ENCODE results near the gene GHRH.

Gene GHRH

DNA sequence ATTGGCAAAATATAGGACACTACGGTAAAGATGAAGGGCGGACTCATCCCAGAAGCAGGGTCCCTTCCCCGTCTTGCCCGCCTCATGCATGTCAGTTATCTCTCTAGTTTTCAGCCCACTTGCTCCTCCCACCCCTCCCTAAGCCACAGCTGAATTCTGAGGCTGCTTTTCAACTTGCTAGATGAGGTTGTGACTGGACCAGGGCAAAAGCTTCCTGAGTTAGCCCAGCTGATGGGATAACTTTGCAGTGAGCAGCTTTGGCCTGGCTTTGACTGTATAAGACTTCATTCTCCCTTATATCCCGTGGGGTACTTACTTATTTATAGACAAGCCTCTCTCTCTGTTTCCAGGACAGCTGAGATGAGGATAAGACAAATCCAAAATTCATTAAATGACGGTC is 23.2 kb downstream of the GHRH start:
- no peak for DNase-seq (ENCODE audit: low read depth in 2 of 2)

DNA sequence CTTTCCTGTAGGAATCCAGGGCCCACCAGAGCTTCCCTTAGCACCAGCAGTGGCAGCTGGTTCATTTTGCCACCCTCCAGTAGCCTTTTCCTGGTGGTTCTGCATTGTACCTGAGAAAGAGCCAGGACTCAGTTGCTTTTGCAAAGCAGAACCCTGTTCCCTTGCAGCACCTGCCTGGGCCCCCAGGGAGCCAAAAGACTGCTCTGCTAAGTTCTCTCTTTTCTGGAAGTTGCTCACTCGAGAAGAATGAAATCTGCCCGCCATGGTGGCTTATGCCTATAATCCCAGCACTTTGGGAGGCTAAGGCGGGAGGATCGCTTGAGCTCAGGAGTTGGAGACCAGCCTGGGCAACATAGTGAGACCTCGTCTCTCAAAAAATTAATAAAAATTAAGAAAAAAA is 24.0 kb downstream of the GHRH start:
- DNase-seq (ENCODE audit: low read depth in 2 of 2): no peak

DNA sequence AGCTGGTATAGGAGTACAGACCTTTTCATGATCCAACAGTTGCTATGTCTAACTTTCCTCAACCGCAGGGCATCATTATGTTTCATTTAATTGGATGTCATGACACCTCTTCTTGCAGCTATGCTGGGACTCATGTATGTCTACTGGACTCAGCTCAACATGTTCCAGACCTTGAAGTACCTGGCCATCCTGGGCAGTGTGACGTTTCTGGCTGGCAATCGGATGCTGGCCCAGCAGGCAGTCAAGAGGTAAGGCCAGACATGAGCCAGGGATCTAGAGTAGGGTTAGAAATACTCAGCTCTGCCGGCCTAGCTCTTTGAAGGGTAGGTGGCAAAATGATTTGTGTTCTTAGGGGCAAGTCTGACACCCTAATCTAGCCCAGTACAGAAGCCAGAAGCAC is 25.2 kb downstream of the GHRH start:
- no peak for DNase-seq (ENCODE audit: low read depth in 2 of 2)

DNA sequence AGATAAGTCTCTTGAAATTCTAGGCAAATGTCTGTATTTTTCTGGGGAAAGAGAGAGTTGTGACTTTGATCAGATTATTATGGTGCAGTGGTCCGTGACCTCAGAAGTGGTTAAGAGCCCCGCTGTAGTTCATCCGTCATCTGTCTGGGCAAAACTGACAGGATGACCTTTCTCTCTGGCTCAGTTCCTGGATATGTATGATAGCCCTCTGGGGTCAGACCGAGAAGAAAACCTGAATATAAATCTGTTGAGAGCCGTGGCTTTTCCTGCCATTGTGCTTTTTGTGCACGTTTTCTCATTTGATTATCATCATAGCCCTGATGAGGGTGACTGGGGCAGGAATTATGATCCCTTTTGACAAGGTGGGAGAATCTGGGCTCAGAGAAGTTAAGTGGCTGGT is 26.5 kb downstream of the GHRH start:
- DNase-seq (ENCODE audit: low read depth in 2 of 2): no peak

DNA sequence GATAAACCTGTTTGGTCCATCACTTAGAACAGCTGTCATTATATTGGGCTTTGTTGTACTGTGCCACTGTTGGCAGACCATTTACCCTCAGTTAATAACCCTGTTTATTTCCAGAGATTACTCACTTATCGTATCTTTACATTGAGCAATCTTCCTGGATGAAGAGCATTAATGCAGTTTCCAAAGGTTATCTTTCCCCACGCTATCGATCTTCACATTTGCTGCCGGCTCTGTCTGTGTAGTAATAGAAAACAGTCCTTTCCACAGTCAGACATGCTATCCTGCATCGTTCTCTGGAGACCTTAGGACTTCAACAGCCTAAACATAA is 27.4 kb downstream of the GHRH start:
- no peak for DNase-seq (ENCODE audit: low read depth in 2 of 2)

DNA sequence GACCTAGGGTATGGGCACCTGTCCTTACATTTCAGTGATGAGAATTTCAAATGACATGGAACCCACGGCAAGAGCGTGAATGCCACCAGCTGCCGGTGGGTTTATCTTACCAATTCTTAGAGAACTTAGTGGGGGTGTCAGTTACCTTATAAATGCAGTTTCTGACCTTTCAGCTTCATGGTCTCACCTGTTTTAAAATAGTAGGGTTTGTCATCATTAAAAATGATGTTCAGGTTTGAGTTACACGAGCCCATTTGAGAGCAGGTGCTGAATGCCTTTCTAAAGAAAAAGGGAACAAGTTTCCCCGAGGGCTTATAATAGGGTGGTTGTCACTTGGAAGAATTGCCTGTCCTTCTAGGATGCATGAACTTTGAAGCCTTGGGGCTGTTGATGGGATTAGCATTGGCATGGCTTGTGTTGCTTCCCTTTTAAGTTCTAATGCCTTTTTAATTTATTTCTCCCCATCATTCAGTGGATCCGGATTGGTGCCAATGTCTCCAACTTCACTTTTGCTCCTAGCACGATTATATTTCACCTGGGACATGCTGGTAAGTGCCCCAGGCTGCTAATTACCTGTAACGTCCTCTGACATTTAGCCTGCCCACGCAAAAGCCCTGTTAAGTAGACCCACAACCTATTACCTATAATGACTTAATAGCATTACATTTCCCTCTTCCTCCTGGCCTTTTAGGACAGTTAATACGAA is 27.9 kb downstream of the GHRH start:
- DNase-seq (ENCODE audit: low read depth in 2 of 2): no peak

DNA sequence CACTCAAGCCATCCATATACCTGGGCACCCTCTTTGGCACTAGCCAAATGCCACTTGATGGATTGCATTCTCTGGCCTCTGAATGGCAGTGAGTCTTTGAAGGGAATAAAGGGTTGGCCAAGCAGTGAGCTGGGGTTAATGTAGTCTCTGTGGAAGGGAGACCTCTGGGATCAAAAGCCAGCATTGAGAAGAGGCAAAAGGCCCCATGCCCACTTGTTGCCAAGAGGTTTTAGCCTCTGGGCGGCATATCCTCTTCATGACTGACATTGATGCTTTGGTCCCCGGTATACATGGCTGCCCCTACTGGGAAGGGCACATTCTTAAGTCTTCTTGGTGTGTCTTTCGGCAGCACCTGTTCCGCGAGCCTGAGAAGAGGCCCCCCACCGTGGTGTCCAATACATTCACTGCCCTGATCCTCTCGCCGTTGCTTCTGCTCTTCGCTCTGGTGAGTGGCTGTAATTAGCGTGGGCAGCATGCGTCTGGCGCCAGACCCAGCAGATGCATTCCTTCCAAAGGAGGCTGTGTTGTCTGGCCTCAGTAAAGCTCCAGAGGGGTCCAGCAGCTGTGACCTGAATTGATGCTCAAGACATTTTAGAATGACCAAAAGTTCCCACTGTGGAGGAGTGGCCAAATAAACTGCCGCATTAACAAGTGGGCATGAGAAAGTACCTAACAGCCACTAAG is 29.5 kb downstream of the GHRH start:
- no peak for DNase-seq (ENCODE audit: low read depth in 2 of 2)

DNA sequence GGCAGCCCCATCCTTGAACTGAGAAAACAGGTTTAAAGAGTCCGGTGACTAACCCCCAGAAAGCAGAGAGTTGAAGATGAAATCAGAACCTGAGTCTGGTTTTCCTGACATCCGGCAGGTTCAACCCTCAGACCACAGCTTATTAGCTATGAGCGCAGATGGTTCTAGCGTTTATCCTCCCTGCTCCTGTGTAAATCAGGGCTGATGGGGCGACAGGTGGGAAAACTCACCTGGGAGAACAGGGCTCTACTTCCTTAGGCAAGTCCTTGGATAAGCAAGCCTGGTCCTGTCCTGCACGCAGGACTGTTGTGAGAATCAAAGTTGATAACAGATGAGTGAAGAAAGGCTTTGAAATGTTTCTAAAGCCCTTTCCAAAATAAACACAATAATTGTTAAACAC is 31.4 kb downstream of the GHRH start:
- no peak for DNase-seq (ENCODE audit: low read depth in 2 of 2)

DNA sequence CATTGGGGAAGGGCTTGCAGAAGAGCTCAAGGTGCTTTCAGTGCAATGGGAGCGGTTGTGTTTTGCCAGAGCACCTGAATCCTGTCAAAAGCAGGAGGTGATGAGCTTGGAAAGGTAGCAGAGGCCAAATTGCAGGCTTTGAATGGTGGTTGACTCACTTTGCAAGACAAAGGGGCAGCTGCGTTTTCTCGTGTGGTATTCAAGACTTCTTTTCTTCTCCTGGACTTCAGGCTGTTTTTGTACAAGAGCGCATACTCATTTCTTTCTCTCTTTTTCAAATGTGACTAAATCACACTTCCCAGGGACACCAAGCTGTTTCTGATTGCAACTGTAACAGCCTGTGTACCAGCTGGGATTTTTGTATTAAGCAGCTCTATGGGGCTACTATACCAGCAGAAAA is 32.3 kb downstream of the GHRH start:
- DNase-seq (ENCODE audit: low read depth in 2 of 2): no peak

DNA sequence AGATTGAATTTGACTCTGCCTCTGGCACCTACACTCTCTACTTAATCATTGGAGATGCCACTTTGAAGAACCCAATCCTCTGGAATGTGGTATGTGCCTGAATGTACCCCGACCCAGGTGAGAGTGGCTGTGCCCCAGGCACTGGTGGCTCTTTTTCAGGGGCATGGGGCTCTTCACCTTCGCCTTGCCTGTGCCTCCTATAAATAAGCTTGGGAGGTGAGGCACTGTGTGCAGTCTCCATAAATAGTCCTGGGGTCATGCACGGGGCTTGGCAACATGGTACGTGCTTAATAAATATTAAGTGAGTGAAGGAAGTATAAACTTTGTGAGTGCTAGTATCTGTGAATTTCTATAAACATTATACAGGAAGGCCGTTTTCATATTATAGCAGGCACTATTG is 33.0 kb downstream of the GHRH start:
- DNase-seq (ENCODE audit: low read depth in 2 of 2): no peak

DNA sequence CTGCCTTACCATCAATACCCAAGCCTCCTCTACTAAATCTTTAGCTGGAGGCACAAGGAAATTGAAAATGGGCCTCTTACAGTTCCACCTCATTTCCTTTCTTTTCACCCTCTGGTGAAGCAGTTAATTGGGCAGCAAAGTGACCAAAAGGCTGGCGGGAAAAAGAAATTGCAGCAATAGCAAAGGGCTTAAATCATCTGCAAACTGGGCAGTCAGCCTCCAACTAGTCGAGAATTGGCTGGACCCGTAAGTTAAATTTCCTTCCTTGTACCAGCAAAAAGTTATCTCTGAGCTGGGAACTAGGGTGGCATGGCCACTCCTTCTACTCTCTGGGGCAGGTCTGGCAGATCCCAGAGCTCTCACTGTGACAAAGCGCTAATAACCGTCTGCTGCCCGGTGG is 33.5 kb downstream of the GHRH start:
- no peak for DNase-seq (ENCODE audit: low read depth in 2 of 2)

DNA sequence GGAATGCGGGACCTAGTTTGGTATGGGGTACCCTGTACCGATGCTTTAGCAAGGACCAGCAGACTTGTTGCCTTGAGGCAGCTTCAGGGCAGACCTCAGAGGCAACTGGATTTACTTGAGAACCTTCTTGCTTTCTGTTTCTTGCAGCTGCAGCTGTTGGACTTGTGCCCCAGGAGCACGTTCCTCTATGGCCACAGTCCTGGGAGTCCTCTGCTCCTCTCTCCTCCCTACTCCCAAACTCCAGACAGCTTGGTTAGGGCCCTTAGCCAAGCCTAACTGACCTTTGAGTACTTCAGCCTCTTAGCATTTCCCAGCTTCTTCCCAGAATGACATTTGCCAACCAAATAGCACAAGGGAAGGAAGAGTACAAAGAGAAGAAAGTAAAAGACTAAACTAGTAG is 34.7 kb downstream of the GHRH start:
- DNase-seq (ENCODE audit: low read depth in 2 of 2): no peak

DNA sequence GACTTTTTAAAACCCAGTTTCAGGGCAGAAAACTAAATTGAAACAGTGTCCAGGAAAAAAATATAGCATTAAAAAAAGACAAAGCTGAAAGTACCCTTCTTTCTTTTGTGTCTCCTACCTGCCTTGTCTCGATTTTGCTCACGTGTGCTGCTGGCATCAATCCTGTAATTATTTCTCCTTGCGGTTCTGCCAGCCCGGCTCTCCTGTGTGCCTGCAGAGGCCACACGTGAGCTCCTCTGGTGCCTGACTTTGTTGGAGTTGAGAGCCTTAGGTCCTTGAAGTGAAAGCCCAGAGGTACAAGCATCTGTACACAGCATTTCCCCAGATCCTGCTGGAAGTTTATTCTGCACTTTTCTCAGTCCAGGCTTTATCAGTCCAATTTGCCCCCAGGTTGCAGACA is 36.5 kb downstream of the GHRH start:
- no peak for DNase-seq (ENCODE audit: low read depth in 2 of 2)

DNA sequence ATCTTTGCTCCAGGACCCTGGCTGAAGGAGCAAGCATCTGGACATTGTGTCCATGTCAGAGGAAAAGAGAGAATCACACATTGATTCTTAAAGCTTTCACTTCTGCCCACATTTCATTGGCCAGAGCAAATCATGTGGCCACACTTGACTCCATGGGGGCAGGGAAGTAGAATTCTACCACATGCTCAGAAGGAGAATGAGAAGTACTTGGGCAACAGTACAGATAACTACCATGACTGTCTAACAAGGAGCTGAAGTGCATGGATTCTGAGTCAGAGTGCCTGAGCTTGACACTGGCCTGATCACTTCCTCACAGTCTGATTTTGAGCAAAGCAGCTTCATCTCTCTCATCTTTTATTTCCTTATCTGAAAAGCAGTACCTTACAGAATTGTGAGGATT is 38.6 kb downstream of the GHRH start:
- no peak for DNase-seq (ENCODE audit: low read depth in 2 of 2)

DNA sequence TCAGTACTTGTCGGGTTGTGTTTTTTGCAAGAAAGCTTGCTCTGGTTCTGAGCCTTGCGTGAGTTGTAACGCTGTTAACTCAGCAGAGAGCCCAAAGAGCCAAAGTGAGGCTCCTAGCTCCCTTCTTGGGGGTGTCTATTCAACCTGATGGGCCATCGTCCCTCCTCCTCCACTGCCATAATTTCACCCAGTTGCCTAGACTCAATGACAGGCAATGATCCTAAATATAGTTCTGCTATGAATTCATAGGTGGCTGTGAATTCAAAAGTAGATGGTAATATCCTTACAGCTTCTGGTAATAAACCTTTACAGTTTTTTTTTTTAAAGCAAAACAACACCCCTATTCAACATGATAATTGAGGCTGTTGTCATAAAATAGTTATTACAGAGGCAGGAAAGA is 39.5 kb downstream of the GHRH start:
- no peak for DNase-seq (ENCODE audit: low read depth in 2 of 2)

DNA sequence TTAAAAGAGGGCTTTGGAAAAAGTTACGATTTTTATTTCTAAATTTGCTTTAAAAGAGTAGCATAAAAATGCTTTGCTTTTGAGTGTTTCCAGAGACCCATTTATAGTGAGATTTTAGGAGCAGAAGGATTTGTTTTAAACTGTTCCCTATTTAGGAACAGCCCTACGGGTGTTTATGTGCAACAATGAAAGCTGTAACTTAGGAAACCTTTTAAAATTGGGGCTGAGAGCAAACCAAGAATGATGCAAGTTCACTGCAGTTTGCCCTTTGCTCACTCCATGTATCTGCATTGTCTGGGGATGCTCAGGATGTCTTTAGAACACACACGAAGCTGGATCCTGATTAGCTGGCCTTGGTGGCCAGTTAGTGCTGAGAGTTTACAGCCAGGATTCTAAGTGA is 40.9 kb downstream of the GHRH start:
- no peak for DNase-seq (ENCODE audit: low read depth in 2 of 2)

DNA sequence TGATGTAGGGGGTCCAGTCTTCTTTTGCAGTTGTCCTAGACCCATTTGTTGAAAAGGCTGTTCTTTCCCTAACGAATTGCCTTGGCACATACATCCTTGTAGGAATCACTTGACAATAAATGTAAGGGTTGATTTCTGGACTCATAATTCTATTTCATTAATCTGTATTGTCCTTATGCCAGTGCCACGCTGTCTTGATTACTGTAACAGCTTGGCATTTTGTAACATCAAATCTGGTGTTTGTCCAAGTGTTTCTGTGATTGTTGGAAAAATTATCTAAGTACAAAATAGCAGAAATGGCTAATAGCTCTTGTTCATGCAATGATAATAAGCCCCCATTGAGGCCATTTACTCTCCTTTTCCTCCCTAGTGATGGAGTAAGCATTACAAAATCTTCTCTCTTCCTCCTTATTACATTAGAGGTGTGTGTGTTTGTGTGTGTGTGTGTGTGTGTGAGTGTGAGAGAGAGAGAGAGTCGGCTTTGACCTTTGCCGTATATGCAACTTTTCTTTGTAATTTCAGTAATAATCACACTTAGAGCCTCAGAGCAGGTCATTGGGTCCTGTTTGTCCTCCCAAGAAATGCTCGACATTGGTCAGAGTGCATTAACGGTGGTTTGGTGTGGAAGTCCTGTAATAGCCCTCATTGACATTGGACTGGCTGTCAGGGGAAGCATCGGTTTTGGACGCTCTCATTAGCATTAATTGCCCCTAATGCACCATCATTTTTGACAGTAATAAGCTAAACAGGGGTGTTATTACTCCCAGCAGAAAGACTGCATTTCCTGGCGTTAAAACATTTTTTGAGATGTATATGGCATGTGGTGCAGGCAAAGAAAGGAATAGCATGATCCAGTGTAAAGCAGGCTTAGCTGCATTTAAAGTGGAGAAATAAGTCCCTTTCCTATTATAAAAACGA is 41.6 kb downstream of the GHRH start:
- no peak for DNase-seq (ENCODE audit: low read depth in 2 of 2)

DNA sequence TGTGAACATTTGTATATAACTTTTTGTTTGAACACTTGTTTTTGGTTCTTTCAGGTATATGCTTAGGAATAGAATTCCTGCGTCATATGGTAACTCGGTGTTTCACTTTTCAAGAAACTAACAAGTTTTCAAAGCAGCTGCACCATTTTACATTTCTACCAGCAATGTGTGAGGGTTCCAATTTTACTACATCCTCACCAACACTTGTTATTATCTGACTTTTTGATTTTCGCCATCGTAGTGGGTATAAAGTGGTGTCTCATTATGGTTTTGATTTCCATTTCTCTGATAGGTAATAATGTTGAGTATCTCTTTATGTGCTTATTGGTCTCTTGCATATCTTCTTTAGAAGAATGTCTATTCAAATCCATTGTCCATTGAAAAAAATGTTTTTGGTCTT is 42.6 kb downstream of the GHRH start:
- no peak for DNase-seq (ENCODE audit: low read depth in 2 of 2)

DNA sequence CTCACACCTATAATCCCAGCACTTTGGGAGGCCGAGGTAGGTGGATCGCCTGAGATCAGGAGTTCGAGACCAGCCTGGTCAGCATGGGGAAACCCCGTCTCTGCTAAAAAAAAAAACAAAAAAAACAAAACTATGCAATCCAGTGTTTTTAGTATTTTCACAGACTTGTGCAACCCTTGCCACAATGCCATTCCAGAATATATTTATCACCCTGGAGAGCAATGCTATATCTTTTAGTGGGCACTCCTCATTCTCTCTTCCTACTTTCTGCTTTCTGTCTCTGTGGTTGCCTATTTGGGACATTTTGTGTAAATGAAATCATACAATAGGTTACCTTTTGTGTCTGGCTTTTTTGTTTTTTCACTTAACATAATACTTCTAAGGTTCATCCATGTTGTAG is 43.2 kb downstream of the GHRH start:
- no peak for DNase-seq (ENCODE audit: low read depth in 2 of 2)

DNA sequence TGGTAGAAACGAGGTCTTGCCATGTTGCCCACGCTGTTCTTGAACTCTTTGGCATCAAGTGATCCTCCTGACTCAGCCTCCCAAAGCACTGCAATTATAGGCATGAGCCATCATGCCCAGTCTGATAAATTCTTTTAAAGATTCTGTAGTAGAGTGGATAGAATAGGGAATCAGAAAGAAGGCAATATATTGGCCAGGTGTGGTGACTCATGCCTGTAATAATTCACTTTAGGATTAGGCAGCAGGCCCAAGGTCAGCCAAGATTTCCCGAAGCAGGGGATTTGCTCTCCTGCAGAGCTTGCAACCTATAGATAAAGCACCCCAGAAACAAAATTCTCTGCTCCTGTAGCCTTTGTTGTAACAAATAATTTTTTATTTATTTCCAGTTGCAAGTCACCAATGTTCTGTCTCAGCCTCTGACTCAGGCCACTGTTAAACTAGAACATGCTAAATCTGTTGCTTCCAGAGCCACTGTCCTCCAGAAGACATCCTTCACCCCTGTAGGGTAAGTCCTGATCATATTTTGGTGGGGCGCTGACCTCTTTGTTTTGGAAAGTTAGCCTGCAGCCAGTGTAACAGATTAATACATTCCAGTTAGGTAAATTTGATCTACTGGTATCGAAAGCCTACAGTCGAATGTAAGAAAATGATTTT is 51.8 kb downstream of the GHRH start:
- DNase-seq (ENCODE audit: low read depth in 2 of 2): no peak

DNA sequence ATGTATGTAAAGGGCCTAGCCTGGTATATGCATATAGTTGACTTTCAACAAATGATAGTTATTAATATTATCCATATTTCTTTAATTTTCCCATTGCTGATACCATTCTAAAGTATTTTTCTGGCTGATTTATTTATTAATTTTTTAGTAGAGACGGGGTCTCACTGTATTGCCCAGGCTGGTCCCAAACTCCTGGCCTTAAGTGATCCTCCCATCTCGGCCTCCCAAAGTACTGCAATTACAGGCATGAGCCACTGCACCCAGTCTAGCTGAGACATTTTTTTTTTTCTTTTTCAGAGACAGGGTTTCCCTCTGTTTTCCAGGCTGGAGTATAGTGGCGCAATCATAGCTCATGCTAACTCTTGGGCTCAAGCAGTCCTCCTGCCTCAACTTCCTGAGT is 52.4 kb downstream of the GHRH start:
- DNase-seq (ENCODE audit: low read depth in 2 of 2): no peak

DNA sequence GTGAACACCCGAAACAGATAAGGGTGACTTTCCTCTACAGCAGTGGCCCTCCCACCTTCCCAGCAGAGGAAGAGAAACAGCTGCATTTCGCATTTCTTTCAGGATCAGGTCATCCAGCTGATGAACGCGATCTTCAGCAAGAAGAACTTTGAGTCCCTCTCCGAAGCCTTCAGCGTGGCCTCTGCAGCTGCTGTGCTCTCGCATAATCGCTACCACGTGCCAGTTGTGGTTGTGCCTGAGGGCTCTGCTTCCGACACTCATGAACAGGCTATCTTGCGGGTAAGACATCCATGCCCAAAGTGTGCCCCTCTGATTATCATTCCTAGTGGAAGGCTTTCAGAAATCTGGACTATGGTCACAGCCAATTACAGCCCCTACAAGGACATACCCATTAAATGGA is 54.4 kb downstream of the GHRH start:
- no peak for DNase-seq (ENCODE audit: low read depth in 2 of 2)

DNA sequence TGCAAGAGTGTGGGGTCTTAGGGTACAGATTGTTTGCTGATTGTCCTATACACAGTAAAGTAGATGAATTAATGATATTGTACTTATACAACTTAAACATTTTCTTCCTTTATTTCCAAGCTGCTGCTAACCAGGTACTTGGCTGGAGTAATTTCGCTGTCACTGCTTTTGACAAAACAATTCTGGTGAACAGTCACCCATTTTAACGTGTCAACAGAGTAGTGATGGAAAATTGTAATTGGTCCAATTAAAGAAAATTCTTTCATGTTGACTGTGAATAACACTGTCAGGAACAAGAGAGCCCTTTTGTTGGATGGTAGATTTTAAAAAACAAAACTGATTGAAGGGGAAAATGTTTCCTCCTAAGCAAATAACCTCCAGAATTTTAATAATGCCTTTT is 55.8 kb downstream of the GHRH start:
- DNase-seq (ENCODE audit: low read depth in 2 of 2): no peak

Data from stimulated activated CD8-positive, alpha-beta memory T cell treated with anti-CD3 and anti-CD28 coated beads, Interleukin-15, amount 100 ng/mL, for 48 hours (primary cell).